Suppressor macrophage treated with lipopolysaccharide for 4 hours (primary cell): ENCODE results near the gene CDH13.
A peak's percentile ranks its signal among the peaks of the same experiment; 100 is the strongest.

Source experiments
- DNase-seq: peaks from one replicate; pipeline ENCODE4 v3.0.0-alpha.2; 2020

CDH13 gene

DNA sequence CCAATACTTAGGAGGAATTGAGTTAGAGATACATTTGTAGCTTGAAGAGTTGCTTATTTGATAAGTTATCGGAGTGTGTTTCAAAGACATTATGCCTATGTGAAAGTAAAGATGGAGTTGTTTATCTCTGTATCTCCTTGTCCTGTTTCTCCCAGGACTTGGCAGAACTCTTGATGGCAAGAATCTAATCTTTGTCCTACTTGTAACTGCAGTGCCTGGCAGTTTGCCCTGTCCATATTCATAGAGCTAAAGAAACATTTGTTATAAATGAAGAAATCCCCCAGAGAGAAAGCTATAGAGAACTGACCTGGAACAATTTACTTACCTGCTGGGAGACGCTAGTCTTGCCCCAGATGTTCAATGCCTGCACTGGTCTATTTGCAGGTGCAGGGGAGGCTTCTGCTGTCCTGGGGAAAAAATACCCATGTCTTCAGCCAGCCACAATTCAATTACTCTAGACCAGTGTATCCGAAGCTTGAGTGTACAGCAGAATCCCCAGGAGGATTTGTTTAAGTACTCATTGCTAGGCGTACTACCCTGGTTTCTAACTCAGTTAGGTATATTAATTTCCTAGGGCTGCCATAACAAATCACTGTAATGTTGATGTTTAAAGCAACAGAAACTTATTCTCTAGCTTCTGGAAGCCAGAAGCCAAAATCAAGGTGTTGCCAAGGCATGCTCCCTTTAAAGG lies 771.0 kb downstream of the CDH13 start:
- DNase-seq, result no peak

DNA sequence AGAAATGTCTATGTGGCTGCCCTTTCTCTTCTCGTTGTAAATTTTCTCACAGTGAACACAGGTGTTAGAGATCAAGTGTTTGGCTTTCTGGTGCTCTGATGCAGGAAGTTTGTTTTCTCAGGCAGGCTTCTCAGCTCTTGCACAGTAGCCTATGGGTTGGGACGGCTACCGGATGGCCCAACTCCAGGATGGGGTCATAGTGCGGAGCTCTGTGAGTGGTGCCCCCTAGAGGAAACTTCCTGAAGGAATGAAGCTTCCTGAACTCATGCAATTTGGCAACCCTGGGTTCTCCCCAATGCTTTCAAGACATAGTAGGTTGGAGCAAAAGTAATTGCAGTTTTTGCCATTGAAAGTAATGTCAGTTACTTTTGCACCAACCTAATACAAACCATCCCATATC lies 773.5 kb downstream of the CDH13 start:
- DNase-seq, result no peak

DNA sequence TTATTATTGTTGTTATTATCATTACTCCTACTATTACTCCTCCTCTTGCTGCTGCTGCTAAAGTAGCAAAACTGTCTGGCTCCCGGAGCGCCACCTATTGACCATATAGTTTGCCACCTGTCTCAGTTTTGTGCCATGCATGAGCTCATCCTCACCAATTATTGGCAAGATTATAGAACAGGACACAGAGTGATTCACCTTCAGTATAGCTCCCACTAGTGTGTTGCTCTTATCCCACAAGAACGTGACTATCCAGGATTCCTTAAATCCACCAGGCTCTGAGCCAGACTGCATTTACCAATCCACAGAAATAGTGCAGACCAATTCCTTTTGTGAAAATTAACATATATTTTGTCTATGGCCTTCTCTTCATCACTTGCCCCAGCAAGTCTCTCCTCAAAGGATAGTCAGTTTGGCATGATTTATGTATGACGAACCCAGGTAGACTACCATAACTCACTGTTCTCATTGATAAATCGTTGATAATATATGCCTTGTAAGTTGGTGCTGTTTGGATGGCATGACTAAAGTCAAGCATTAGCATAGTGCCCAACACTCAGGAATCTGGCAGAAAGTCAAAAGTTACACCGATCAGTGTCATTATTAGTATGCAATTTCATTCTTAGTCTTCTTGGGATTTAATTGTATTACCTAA lies 775.5 kb downstream of the CDH13 start:
- DNase-seq, result no peak

DNA sequence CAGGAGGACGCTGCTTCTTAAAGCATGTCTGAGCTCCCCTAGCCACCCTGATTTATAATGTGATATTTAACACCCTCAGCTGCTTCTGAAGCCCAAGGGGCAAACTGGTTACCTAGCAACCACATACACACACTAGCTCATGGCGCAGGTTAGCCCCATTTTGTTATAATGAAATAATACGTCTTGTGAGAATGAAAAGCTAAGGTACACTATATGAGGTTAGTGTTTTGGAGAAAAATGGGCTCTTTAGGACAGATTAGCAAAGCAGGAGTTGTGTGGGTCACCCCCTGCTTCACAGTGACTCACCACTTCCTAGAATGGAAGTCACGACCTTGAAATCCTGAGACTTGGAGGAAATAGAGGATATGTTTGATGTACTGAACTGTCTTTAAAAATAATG lies 776.2 kb downstream of the CDH13 start:
- no peak for DNase-seq

DNA sequence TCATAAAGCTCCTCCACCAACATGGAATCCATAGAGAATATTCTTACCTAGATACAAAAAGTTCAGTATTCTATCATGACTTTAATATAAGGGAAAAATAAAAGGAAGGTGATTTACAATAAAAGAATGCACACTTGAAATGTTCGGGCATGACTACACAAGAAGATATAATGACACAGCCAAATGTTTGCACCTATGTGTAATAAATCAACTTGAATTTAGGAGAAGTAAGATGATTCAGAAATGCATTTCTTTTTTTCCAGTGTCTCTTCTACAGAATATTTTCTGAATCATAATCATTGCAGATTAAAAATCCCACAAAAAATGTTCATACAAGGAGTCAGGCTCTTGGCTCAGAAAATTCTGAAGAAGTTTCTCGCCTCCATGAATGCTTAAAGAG lies 777.0 kb downstream of the CDH13 start:
- DNase-seq, result no peak

DNA sequence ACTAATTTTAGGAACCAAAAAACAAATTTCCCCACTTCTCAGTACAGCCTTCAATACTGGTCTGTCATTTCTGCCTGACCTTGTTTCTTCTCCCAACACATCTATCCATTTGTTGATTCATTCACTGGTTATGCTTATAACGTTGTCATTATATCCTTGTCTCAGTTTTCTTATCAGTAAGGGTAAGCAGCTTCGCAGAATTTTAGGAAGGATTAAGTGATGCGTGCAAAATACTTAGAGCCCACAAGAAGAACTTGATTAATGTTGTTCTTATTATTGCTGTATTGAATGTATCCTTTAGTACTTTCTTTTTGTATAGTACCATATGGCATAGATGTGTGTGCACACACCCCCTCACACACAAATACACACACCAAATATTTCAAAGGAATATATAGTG lies 777.5 kb downstream of the CDH13 start:
- DNase-seq, result no peak

DNA sequence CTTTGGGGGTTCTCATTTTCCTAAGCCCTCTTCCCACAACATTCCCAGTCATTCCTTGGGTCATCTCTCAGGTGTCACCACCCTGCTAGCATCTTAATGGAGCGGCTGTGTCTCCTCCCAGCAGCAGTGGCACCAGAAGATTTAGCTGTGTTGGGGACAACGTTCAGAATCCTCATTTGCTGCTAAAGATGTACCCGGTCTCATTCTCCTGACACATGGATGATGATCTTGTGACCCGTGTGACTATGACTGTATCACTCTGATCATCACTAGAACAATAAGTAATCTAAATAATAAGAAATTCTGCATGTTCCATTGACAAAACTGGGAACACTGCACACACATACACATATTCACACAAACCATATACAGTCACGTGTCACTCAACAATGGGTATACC lies 781.2 kb downstream of the CDH13 start:
- DNase-seq, result no peak

DNA sequence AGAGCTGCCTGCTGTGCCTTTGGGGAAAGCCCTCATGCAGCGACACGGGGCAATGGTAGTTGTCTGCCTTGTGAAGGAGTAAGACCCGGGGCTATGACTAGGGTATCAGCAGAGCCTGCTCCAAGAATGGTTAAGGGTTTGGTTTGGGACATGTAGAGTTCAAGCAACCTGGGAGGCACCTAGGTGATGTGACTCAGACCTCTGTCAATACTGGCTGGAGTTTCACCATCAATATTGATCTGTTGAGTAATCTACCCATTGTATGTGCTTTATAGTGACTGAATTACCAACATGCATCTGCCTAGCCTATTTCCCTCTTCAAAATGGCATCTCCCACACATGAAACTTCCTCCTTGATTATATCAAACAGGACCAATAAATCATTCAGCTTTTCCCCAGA lies 782.6 kb downstream of the CDH13 start:
- no peak for DNase-seq

DNA sequence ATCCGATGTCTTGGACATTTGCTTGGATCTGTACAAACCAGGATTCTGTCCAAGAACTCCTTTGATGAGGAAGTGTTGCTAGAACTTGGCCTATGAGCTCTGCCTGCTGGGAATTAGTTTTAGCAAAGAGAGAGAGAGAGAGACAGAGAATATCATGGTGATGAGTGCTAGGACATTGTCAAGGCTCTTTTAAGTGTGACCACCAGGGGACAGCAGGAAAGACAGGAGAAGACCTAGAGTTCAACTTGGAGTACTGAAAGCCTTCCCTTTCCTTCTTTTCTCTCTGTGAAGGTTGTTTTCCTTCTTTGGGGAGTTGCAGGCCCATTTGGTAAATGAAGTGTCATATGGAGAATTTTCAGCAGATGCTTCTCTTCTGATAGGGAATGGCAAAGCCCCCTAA lies 791.8 kb downstream of the CDH13 start:
- no peak for DNase-seq

DNA sequence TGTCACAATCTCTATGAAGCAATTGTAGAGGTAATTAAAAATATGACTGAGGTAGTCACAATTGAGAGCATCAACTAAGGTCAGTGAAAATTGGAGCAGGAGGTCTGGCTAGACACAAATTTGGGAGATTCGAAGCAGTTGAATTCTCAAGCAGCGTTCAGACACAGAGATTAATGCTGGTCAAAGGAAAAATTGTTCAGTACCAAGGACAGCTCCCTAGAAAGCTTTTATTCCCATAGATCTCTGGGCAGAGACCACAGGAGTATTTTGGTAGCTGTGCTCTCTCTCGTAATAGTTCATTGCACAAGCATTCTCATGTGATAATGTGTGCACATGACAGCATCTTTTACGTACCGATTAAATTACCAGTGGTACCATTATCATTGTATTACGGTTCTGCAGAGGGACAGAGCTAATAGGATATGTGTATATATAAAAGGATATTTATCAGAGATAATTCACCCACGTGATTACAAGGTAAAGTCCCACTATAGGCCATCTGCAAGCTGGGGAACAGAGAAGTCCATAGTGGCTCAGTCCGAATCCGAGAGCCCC lies 793.5 kb downstream of the CDH13 start:
- peak; percentile 10 for DNase-seq

DNA sequence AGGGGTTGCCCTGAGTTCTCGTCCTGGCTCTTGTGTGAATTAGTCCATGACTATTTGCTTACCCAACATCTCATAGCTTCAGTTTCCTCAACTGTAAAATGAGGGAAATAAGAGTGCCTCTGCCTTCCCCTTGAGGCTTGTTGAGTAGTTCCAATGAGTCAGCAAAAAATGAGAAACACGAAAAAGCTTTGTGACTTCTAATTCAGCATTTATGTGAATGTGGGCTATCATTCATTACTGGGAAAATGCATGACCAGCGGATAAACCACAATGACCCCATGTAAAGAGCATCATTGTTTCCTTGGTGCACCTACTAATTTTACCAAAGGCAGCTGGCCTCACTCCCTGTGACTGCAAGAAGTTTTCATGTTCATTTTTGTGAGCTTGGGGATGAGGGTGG lies 806.4 kb downstream of the CDH13 start:
- DNase-seq, result no peak

DNA sequence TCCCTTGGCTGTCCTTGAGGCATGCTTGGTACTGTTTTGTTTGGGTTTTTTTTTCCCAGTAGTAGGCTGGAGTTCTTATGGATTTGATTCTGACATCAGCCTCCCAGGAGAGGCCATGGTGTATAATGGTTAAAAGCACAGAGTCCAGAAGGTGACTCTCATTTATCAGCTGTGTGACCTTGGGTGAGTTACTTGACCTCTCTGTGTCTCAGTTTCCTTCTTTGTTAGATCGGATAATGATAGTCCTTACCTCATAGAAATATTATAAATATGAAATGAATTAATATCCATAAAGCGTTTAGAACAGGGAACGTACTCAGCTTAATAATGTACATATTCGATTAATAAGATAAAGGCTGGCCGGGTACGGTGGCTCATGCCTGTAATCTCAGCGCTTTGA lies 810.3 kb downstream of the CDH13 start:
- no peak for DNase-seq

DNA sequence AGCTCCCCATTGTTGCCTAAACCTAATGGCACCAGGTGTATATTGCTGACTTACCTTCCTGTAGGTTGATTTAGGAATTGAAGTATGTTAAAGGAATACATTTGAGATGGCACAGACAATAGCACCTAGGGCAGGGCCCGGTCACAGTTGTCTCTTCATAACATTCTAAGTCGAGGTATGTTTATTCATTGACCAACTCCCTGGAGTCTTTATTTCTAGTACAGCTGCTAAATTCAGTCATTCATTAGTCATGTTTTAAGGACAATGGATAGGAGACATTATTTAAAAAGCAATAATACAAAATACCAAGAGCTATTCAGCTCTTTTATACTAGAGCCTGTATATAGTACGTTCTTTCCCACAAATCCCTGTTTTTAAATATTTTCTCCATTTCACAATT lies 811.6 kb downstream of the CDH13 start:
- no peak for DNase-seq

DNA sequence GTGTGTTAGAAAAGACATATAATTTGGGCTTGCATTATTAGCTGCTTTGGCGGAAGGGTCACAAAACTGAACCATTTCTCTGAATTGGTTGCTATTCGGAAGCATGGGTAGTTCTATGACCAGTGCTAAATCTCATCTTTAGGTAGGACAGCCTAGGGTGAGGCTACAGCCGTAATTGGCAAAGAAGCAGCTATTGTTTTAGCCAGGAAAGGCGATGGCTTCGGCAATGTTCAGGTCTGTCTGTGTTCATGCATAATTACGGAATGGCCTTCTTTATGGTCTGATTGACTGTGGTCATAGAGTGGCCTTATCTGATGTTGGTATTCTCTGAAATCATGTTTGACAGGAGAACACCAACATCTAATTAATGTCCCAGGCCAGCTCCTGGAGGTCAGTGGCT lies 812.6 kb downstream of the CDH13 start:
- no peak for DNase-seq

DNA sequence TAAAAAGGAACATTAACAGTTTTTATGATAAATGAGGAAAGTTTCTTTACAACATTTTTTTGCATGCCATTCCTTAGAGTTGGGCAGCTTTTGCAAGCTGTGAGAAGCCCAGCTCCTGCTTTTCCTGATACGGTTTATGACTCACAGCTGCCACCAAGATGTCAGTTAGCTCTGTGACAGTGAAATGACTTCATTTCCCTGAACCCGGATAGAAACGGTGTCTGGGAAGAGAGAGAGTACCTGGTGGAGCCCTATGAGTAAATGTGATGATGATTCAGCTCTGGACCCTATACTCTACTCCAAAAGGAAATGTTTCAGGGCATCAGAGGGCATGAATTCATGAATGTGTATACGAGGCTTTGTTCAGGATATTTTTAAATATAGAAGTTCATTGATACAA lies 814.7 kb downstream of the CDH13 start:
- DNase-seq, result no peak

DNA sequence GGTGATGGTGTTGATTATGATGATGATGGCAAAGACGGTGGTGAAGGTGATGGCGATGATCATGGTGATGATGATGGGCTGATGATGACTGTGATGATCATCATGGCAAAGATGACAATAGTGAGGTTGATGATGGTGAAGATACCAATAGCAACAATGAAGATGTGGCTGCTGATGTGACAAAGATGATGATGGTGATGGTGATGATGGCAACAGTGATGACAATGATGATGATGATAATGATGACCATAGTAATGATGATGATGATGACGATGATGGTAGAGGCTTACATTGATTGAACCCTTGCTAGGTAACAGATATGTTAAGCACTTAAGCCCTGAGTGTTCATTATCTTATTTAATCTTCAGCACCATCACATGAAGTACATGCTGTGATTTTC lies 817.2 kb downstream of the CDH13 start:
- no peak for DNase-seq

DNA sequence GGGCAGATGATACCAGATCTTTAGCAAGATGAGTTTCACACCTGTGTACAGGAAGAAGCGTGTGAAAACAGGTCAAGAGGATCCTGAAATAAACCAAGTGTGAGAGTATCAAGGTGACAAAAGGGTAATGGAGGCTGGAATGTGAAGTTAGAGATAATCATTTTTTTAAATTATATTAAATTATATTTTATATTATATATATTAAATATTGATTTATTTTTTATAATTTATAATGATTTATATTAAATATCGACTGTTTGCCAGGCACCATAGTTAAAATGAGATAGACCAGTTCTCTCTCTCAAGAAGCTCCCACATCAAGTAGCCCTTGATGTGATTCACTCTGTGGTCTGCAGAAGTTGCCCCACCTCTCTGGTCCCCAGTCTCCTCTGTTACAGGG lies 820.8 kb downstream of the CDH13 start:
- no peak for DNase-seq

DNA sequence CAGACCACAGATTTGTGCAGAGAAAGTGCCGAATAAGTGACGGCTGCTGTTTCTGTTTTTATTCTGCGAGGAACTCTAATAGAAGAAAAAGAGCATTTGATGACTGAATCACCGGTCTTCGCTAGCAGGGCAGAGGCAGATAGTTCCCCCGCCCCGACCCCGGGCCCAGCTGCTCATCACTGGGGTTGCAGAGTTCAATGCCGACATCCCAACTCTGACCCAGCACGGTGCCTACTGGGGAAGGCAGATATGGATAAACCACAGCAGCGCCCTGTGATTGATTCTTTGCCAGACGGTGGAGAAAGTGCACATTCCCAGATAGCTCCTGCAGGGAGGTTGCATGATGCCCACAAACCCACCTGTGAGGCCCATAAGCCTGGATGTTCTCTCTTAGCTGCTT lies 823.1 kb downstream of the CDH13 start:
- DNase-seq, result no peak

DNA sequence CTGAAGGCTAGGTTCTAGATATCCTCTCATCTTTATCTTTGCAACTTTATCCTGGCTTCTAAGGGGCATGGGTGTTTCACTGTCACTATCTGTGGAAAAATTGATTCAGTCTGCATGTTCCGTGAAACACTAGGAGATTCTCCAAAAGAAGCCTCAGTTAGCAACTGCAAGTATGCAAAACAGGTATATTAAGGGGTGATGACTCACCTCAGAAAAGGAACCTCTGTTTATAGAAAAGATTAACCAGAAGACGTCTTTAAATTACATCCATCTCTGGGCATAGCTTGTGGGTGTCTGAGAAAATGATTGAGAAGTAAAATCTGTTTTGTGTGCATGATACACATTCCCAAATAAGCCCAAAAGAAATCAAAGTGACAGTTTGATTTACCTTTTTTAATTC lies 827.2 kb downstream of the CDH13 start:
- no peak for DNase-seq

DNA sequence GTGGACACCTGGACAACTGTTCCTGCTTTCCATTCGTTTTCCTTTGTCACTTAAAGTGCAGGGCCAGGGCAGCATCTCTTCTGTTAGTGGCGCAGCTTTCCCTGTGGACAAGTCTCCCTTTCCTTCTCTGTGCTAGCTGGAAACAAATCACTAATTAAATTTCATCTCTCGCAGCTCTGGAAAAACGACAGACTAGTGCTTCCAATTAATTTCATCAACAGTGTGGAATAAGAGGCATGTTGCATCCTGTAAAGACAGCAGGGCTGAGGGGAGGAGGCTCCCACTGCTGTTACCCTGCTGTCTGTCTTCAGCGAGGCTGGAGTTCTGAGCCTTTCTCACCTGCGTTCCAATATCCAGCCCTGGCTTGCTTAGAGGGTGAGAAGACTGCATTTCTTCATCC lies 828.9 kb downstream of the CDH13 start:
- no peak for DNase-seq

DNA sequence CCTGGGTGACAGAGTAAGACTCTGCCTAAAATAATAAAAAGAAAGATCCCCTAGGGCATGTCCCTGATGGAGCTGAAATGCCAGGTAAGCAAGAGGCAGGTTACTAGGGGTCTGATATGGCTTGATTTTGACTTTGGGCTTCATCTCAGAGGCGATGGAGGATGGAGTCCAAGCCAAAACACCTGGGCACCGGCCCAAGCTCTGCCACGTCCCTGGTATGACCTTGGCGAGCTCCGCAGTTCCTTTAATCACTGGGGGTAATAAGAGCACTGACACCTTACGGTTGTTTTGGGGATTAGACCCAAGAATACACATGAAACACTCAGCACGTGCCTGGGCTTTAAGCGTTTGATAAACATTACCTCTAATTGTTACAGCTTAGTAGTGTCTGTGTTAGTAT lies 830.2 kb downstream of the CDH13 start:
- no peak for DNase-seq

DNA sequence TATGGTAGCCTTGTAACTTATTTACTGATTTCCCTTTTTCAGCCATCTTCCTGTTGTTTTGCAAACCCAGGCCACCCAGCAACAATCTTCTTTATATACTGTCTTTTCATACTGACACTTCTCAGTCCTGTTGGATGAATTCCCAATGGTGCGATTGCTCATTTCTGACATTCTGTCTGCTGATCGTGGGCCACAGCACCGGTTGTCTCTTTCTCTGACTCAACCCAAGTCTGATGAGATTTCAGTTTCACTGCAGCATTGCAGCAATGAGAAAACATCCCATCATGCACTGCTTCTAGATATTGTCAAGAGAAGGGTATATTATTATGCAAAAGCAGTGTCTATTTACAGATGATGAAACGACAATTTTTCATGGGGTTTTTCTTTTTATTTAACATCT lies 831.8 kb downstream of the CDH13 start:
- DNase-seq, result peak; percentile 19

DNA sequence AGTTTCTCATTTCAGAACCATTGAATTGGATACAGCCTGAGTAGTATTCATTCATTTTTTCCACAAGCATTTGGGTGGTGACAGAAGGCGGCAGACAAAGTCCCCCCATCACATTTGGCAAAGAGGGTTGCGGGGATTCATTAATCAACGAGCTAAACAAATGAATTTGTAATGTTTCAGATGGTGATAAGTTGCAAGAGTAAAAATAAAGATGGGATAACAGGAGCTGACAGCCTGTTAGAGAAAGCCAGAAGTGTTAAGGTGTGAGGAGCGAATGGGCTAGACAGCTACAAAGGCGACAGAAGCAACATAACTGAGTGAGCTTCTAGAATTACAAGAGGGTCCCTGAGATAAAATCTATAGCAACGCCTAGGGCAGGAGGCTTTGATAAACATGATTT lies 838.2 kb downstream of the CDH13 start:
- no peak for DNase-seq

DNA sequence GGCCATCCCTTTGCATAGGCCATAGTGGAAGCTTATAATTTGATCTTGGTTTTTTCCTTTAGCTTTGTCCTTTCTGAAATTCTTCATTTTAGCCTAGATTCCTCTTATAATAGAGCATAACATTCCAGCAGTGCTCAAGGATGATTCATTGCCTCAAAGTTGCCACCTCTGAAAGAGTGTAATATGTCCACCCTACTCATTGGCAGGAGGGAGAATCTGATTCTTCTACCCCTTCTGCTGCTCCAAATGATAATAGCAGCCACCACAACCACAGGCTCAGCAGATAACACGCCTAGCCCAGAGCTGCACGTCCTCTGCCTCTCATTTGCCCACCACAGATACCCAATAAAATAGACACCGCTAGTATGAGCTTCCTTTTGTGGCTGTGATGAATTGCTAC lies 843.6 kb downstream of the CDH13 start:
- DNase-seq, result no peak
